ENCODE results near the gene RAB11FIP4. TPM values are rescaled to one million over a fixed set of nuclear protein-coding genes. Genes with fewer than 3 reads are reported as not detected.

Gene RAB11FIP4
- total and polyA plus RNA-seq, 2 of the 13 experiments (the other 11 are each of a cell fraction or from before 2014, with no cell fraction given), result 28.0 to 89.3 TPM

- intact Hi-C loops (cut with micrococcal nuclease; ENCODE audit: unreplicated experiment), result no loop called here
- WGBS (ENCODE audit: low lambda C conversion rate), result 60% methylated on average over 7 of the region's 7 CpGs
- H4K20me1 ChIP-seq (ENCODE audit: insufficient read depth, low read length), result no peaks in the 10 kb centered on the region
- TF ChIP-seq ZNF687 (CRISPR knock-in tag; IDR thresholded peaks at IDR 0.05) (no peak), IRF1 (CRISPR knock-in tag; IDR thresholded peaks at IDR 0.05; ENCODE audit: low read depth) (no peak), MYC (CRISPR knock-in tag; IDR thresholded peaks at IDR 0.05; ENCODE audit: borderline replicate concordance) (no peak), ZNF280D (CRISPR knock-in tag; IDR thresholded peaks at IDR 0.05) (no peak), ZNF205 (CRISPR knock-in tag; IDR thresholded peaks at IDR 0.05) (no peak), HDAC1 (CRISPR knock-in tag; IDR thresholded peaks at IDR 0.05) (no peak), ZBTB46 (CRISPR knock-in tag; IDR thresholded peaks at IDR 0.05; ENCODE audit: borderline replicate concordance) (no peak), ZNF710 (CRISPR knock-in tag; IDR thresholded peaks at IDR 0.05; ENCODE audit: borderline replicate concordance) (no peak), ISL2 (CRISPR knock-in tag; IDR thresholded peaks at IDR 0.05) (no peak)
- CTCF ChIA-PET (ENCODE audit: low intra/inter-chr PET ratio, low total read pairs), result no interaction called here
- H3K27me3 ChIP-seq (ENCODE audit: control insufficient read depth in 1 of 2, insufficient read depth in 2 of 2, low read length in 2 of 2), result peaks cover 0 to 16% of the 10 kb centered on the region in 2 experiments; a peak in 3 of 5 replicates
- FAIRE-seq (no peak), DNase-seq (ENCODE audit: low spot score) (no peak), ATAC-seq (no peak)
- no peak overlapping the region for H3K27ac ChIP-seq (ENCODE audit: extremely low read length, insufficient read depth, low read length)
- H3K4me3 ChIP-seq (replicated peaks in 1 of 3; ENCODE audit: insufficient read depth in 1 of 3, low read depth in 2 of 3, low read length in 3 of 3), result no peak overlapping the region
- no peaks in the 10 kb centered on the region for H3K9me3 ChIP-seq (ENCODE audit: low read length)
- H2AFZ ChIP-seq (ENCODE audit: low read length), result no peak overlapping the region
- H3K4me2 ChIP-seq (ENCODE audit: low read depth, low read length), result no peak overlapping the region
- POLR2A ChIA-PET, result no interaction called here
- no peak overlapping the region for H3K9ac ChIP-seq (ENCODE audit: insufficient read depth, low read depth, low read length)
- in situ Hi-C loops (cut with HindIII; ENCODE audit: extremely low pct_ligation_motif_present, low pct_unique_long_range_greater_than_20kb), result no loop called here
- no peaks in the 10 kb centered on the region for H3K79me2 ChIP-seq (ENCODE audit: insufficient read depth, low read length)
- BruUV-seq (replicated peaks), result no TSS peak
- no peaks in the 10 kb centered on the region for H3K4me1 ChIP-seq (ENCODE audit: insufficient read depth, low read length)
- no peaks in the 10 kb centered on the region for H3K36me3 ChIP-seq (replicated peaks in 1 of 2; ENCODE audit: control insufficient read depth in 1 of 2, insufficient read depth in 2 of 2, low read length in 2 of 2)
Observed at GRCh38 chr17:31583772-31584356, 192.4 kb downstream of the RAB11FIP4 start.

Data from HepG2 (cell line).